Esophagus (tissue), 2 donors: ENCODE data around the gene KCP. TPM values are rescaled to one million over a fixed set of nuclear protein-coding genes. Genes with fewer than 3 reads are reported as not detected.

Experiments
- H3K27ac ChIP-seq, 2 donors: one replicate each; pipeline ENCODE4 v1.5.1; 2013; ENCODE audit warnings: low read depth in 2 of 2, mild to moderate bottlenecking in 2 of 2, inconsistent platforms in 1 of 2, low read length in 1 of 2, moderate library complexity in 1 of 2
- H3K27me3 ChIP-seq, 2 donors: one replicate each; pipeline ENCODE4 v1.6.1; 2013; ENCODE audit warnings: low read length in 2 of 2, control low read depth in 1 of 2, mild to moderate bottlenecking in 1 of 2; ENCODE audit not compliant: insufficient read depth in 2 of 2, control insufficient read depth in 1 of 2
- H3K36me3 ChIP-seq, 2 donors: one replicate each; pipeline ENCODE4 v1.6.1; 2013; ENCODE audit warnings: low read length in 1 of 2; ENCODE audit not compliant: control insufficient read depth in 2 of 2, insufficient read depth in 2 of 2
- H3K4me1 ChIP-seq, 2 donors: one replicate each; pipeline ENCODE4 v1.6.1; 2013; ENCODE audit warnings: low read length in 1 of 2; ENCODE audit not compliant: control insufficient read depth in 2 of 2, insufficient read depth in 2 of 2
- H3K4me3 ChIP-seq, 2 donors: one replicate each; pipeline ENCODE4 v1.5.1; 2013; ENCODE audit warnings: low read length in 2 of 2, mild to moderate bottlenecking in 2 of 2, low read depth in 1 of 2, moderate library complexity in 1 of 2
- H3K9me3 ChIP-seq, 2 donors: one replicate each; pipeline ENCODE4 v1.6.1; 2013; ENCODE audit warnings: mild to moderate bottlenecking in 2 of 2, low read depth in 1 of 2, low read length in 1 of 2, moderate library complexity in 1 of 2; ENCODE audit not compliant: control insufficient read depth in 2 of 2, insufficient read depth in 1 of 2
- WGBS, 2 donors: extraction: QIAGEN DNeasy Blood & Tissue Kit; methylation state at CpG; one replicate each; pipeline ENCODE4 v1.1.7; 2013; 5-methylcytosine and 5-hydroxymethylcytosine counted together
- polyA plus RNA-seq, 2 donors: library from polyadenylated mRNA; stranded (reverse); fragments of 200-250 nt; gene quantifications; one replicate each; pipeline ENCODE4 v1.2.3, GENCODE V29; 2013
- donor health status: healthy with polysubstance abuse.
- donor health status: Bipolar disorder and iron deficiency.

The KCP gene
- polyA plus RNA-seq, 2 donors: 1.4 to 5.5 TPM

- H3K9me3 ChIP-seq: no peaks in the 10 kb centered on the region
- H3K27me3 ChIP-seq: no peaks in the 10 kb centered on the region
- no peaks in the 10 kb centered on the region for H3K36me3 ChIP-seq
- no peak overlapping the region for H3K27ac ChIP-seq
- peaks cover 0 to 4% of the 10 kb centered on the region in 2 donors for H3K4me1 ChIP-seq
- H3K4me3 ChIP-seq: no peak overlapping the region
- 79 to 82% methylated on average over 4 of the region's 4 CpGs for WGBS, 2 donors
Observed at GRCh38 chr7:128932862-128933179, 22.3 kb upstream of the KCP start.

GRCh38 chr7:128931965-128932861 lies 21.7 kb upstream of the KCP start:
- H3K4me1 ChIP-seq: no peaks in the 10 kb centered on the region
- H3K9me3 ChIP-seq: no peaks in the 10 kb centered on the region
- H3K4me3 ChIP-seq: no peak overlapping the region
- no peaks in the 10 kb centered on the region for H3K27me3 ChIP-seq
- H3K27ac ChIP-seq: no peak overlapping the region
- WGBS, 2 donors: 89 to 92% methylated on average over 19 of the region's 19 CpGs
- H3K36me3 ChIP-seq: no peaks in the 10 kb centered on the region

GRCh38 chr7:128931190-128931798 lies 20.8 kb upstream of the KCP start:
- Histone ChIP-seq H3K4me1 (no peaks in the 10 kb centered on the region), H3K4me3 (no peak overlapping the region), H3K9me3 (no peaks in the 10 kb centered on the region), H3K27me3 (no peaks in the 10 kb centered on the region), H3K27ac (no peak overlapping the region), H3K36me3 (no peaks in the 10 kb centered on the region)
- WGBS, 2 donors: 93 to 94% methylated on average over 18 of the region's 18 CpGs

GRCh38 chr7:128928882-128929788 lies 18.6 kb upstream of the KCP start:
- WGBS, 2 donors: 79 to 84% methylated on average over 14 of the region's 14 CpGs
- no peaks in the 10 kb centered on the region for H3K9me3 ChIP-seq
- no peak overlapping the region for H3K4me3 ChIP-seq
- H3K27ac ChIP-seq: no peak overlapping the region
- H3K27me3 ChIP-seq: no peaks in the 10 kb centered on the region
- H3K36me3 ChIP-seq: no peaks in the 10 kb centered on the region
- no peaks in the 10 kb centered on the region for H3K4me1 ChIP-seq

GRCh38 chr7:128928159-128928813 lies 17.8 kb upstream of the KCP start:
- Histone ChIP-seq H3K27ac (no peak overlapping the region), H3K36me3 (no peaks in the 10 kb centered on the region), H3K27me3 (no peaks in the 10 kb centered on the region), H3K9me3 (no peaks in the 10 kb centered on the region), H3K4me1 (no peaks in the 10 kb centered on the region), H3K4me3 (no peak overlapping the region)
- 94 to 95% methylated on average over 8 of the region's 8 CpGs for WGBS, 2 donors

- H3K27me3 ChIP-seq: peaks cover 0 to 3% of the 10 kb centered on the region in 2 donors
Observed at GRCh38 chr7:128924707-128925588, 14.4 kb upstream of the KCP start.

GRCh38 chr7:128923411-128923800 lies 12.9 kb upstream of the KCP start:
- WGBS, 2 donors: 75 to 81% methylated on average over 5 of the region's 5 CpGs
- no peak overlapping the region for H3K27ac ChIP-seq
- no peaks in the 10 kb centered on the region for H3K36me3 ChIP-seq
- H3K4me3 ChIP-seq: no peak overlapping the region
- no peaks in the 10 kb centered on the region for H3K9me3 ChIP-seq
- peaks cover 0 to 3% of the 10 kb centered on the region in 2 donors for H3K27me3 ChIP-seq
- H3K4me1 ChIP-seq: peaks cover 0 to 2% of the 10 kb centered on the region in 2 donors

More at GRCh38 chr7:128924707-128925588, 14.4 kb upstream of the KCP start:
- Histone ChIP-seq H3K27ac (no peak overlapping the region), H3K4me3 (no peak overlapping the region), H3K36me3 (no peaks in the 10 kb centered on the region), H3K9me3 (no peaks in the 10 kb centered on the region), H3K4me1 (peaks cover 0 to 2% of the 10 kb centered on the region in 2 donors)
- WGBS, 2 donors: 74 to 75% methylated on average over 8 of the region's 8 CpGs

- 77 to 82% methylated on average over 16 of the region's 16 CpGs for WGBS, 2 donors
- Histone ChIP-seq H3K27me3 (peaks cover 0 to 3% of the 10 kb centered on the region in 2 donors), H3K4me3 (no peak overlapping the region), H3K27ac (no peak overlapping the region), H3K4me1 (peaks cover 0 to 2% of the 10 kb centered on the region in 2 donors), H3K36me3 (no peaks in the 10 kb centered on the region), H3K9me3 (no peaks in the 10 kb centered on the region)
Observed at GRCh38 chr7:128922496-128923410, 12.2 kb upstream of the KCP start.
